Measurements from ENCODE around the gene DNM3.

GRCh38 chr1:171984262-171984661, 143.0 kb downstream of the DNM3 start:
- TF ChIP-seq CSRNP3 (CRISPR knock-in tag; IDR thresholded peaks at IDR 0.05) (no peak), PPARA (CRISPR knock-in tag; IDR thresholded peaks at IDR 0.05; ENCODE audit: borderline replicate concordance) (no peak), ISL1 (CRISPR knock-in tag; IDR thresholded peaks at IDR 0.05) (no peak), GLIS3 (CRISPR knock-in tag; IDR thresholded peaks at IDR 0.05) (no peak)

All from SK-N-SH treated with all-trans-retinoic acid at 6 μM for 48 hours (cell line).